GM18517 (cell line): ENCODE measurements around the gene RB1.
"Not testable (repeated sequence)": the region's sequence is repeated elsewhere in the genome, so short reads cannot be mapped to it uniquely, and the experiment has no call there.

ENCODE experiments used
- ATAC-seq: cut with Tn5 transposase; IDR thresholded peaks from one replicate; pipeline ENCODE4 v1.9.1; 2021; ENCODE audit warnings: mild to moderate bottlenecking, moderate library complexity; ENCODE audit not compliant: unreplicated experiment

Gene RB1

DNA sequence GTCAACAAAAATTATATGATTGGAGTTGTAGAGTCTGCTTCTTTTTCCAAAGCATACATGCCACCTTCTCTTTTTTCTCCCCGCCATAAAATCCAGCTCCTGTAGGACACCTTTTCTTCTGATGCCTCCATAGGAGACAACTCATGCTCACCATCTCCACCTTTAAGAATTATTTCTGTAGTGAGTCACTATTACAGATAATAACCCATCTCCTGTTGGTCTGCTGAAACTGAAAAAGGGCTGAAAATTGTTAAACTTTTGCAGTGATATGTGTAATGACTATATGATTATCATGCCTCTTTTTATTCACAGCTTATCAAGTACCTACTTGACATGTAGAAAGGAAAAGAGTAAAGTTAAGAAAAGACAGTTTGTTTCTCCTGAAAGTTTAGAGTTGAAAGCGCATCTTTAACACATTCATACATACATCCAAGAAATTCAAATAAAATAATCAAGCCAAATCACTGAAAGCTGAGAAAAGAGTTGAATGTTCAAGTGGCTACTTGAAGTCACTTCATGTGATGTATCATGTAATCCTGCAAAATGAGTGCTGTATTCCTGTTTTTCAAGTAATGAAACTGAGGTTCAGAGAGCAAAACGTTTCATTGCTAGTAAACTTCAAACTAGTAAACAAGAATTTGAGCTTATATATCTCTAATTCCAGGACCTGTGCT lies 144.9 kb downstream of the RB1 start:
- ATAC-seq: no peak

- no peak for ATAC-seq
Measured at GRCh38 chr13:48448959-48449614, 145.5 kb downstream of the RB1 start.

GRCh38 chr13:48449656-48450055 lies 146.1 kb downstream of the RB1 start:
- ATAC-seq: no peak

DNA sequence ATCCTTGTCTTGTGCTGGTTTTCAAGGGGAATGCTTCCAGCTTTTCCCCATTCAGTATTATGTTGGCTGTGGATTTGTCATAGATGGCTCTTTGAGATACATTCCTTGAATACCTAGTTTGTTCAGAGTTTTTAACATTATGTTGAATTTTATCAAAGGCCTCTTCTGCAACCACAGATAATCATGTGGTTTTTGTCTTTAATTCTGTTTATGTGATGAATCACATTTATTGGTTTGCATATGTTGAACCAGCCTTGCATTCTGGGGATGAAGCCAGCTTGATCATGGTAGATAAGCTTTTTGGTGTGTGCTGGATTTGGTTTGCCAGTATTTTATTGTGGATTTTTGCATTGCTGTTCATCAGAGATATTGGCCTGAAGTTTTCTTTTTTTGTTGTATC lies 147.6 kb downstream of the RB1 start:
- ATAC-seq: not testable (repeated sequence)

DNA sequence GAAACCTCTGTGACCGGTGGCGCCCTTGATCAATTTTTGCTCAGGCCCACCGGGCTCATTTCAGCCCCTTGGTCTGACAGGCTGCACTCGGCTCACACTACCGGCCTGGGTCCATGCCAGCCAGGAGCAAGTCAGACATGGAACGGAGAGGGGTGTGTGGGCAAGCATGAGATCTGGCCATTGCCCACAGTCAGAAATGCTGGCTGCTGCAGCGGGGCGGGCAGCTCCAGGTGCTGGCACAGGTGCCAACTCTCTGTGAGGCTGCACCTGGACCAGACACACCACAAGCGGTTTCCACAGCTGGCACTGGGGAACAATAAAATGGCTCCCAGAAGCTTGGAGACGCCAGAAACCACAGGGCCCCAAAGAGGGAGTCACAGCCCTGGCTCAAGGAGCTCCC lies 153.0 kb downstream of the RB1 start:
- ATAC-seq: no peak

DNA sequence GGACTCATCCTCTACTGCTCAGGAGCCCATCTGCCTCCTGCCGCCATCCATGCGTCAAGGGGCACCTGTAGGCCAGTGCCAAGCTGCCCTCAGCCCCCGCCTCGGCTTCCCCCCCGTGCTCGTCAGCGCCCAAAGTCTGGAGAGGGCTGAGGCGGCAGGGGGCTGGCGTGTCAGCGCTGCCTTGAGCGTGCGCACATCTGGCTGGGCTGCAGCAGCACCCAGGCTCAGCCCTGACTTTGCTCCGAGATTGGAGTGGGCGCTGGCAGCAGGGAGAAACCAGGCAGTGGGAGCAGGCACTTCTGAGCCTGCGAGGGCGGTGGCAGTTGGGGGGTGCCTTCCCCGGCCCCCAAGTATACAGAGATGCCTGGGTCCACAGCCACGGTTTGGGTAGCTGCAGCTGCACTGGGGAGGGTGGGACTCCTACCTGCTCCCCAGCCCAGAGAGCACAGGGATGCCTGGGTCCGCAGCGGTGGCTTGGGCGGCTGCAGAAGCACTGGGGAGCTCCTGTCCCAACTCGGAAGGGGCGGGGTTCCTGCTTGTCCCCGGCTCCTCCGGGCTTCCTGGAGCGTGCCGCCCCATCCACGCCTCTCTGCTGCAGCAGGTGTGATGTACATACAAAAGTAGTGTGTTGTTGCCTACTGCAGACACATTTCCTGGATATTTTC lies 154.2 kb downstream of the RB1 start:
- ATAC-seq: no peak

GRCh38 chr13:48475230-48475629 lies 171.7 kb downstream of the RB1 start:
- ATAC-seq: no peak

DNA sequence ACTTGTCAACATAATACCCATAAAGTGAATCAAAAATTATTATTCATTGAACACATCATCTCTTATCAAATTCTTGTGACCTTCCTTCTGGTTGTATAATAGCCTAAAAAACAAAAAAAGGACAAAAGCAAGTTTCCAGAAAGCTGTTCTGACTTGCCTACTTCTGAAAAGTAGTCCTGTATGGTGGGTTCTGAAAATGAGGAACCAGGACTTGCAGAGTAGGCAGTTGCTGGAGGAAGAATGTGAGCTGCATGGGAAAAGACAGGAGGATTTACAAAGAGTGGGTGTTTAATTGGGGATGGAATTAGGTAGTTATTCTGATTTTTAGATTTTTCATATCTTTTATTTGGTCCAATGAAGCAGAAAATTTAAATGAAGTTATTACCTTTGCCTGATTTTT lies 172.7 kb downstream of the RB1 start:
- ATAC-seq: no peak

- ATAC-seq: no peak
Measured at GRCh38 chr13:48476686-48477085, 173.1 kb downstream of the RB1 start.

DNA sequence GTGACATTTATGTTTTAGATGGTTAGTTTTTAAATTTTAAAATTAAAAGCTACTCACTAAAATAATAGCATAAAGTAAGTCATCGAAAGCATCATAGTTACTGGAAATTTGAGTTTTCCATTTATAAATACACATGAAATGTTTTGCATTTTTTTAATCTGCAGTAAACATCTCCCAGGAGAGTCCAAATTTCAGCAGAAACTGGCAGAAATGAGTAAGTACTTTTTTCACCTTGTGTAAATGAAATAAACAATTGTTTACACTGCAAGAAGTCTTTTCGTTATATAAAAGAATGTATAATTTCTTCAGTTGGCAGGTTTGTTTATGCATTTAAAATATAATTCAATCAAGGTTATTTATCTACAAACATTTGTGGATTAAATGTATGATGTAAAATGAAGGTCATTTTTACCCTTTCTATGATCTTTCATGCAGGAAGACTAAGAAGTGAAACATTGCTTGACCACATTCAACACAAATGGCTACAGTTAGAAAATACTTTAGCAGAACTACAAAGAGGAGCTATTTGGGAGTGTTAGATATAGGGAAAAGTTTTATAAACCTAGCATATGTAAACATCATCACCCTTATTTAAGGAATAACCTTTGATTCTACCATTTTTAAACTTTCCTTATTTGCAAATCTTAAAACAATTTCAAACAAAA lies 173.8 kb downstream of the RB1 start:
- peak; percentile 69 for ATAC-seq

- ATAC-seq: no peak
Measured at GRCh38 chr13:48478391-48478790, 174.8 kb downstream of the RB1 start.

GRCh38 chr13:48483575-48483974 lies 180.0 kb downstream of the RB1 start:
- no peak for ATAC-seq

- no peak for ATAC-seq
Measured at GRCh38 chr13:48485432-48485831, 181.9 kb downstream of the RB1 start.

- no peak for ATAC-seq
Measured at GRCh38 chr13:48486362-48486761, 182.8 kb downstream of the RB1 start.

GRCh38 chr13:48486836-48487235 lies 183.3 kb downstream of the RB1 start:
- no peak for ATAC-seq

GRCh38 chr13:48487968-48488367 lies 184.4 kb downstream of the RB1 start:
- no peak for ATAC-seq

DNA sequence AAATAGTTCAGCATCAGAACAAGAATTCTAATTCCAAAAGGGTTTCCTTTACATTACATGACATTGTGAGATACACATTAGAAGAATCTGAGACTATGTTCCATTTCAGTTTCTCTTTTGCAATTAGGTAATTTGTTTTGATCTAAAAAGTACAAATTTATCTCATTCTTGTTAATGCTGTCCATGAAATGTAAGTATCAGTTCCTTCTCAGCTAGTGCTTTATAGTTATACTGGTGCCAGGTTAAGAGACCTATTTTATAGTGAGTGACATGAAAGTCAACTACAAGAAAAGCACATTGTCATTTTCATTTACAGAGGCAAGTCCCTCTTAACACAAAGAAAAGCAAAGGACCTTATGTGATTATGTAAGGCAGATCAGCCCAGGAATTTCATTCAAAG lies 185.4 kb downstream of the RB1 start:
- no peak for ATAC-seq

- ATAC-seq: no peak
Measured at GRCh38 chr13:48489666-48490065, 186.1 kb downstream of the RB1 start.

DNA sequence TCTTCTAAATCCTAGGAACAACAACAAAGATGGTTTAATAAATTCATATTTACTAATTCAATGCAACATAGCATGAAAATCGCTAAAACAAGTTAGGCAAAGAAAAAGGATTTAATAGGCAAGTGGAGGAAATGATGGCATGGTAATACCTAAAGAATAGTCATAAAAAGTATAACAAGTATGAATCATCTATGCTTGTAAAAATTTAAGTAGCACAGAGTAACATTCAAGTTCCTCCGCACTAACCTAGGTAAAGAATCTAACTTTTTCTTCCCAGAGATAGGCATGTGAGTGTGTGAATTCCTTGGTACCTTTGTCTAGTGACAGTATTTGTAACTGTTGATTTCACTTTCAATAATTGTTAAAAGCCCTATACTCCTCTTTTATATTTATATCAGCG lies 186.7 kb downstream of the RB1 start:
- no peak for ATAC-seq

DNA sequence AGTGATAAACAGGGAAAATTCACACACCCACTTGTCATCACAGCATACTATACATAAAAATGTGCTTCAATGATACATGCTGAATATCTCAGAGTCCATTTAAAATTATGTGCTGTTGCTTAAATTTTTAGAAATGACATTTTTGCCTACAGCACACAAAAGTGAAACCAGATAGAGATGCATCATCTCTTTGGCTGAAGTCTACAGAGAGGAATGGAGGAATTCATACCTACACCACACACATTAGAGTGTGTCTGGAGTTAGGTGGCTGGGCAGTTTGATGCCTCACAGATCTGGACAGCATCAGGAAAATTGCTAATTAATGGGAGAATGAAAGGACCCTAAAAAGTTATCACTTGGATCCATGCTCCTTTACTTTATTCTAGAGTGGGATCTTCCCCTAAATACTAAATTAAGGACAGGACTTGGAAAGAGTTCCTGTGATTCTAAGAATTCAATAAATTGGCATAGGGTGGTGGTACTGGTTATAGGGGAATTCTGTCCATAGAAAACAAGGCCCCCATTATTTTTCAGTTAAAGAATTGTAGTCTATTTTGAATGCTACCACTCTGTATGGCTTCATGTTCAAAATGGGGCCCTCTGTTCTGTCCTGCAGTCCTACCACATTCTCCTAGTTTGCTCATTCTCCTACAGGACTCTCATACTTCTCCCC lies 188.0 kb downstream of the RB1 start:
- no peak for ATAC-seq

GRCh38 chr13:48492096-48492440 lies 188.5 kb downstream of the RB1 start:
- peak; percentile 44 for ATAC-seq
